H1 (cell line): ENCODE measurements around the gene PAX5. TPM values are rescaled to one million over a fixed set of nuclear protein-coding genes. Genes with fewer than 3 reads are reported as not detected.

Experiments used
- CHD2 ChIP-seq: IDR thresholded peaks from 2 replicates; pipeline ENCODE4 v1.6.1; 2012; ENCODE audit warnings: low read length, improper control_type of control experiment
- KDM1A ChIP-seq: fragments of 200-600, 300-600 bp; sonication (generic); IDR thresholded peaks from 2 replicates; pipeline ENCODE4 v1.7.1; 2016; ENCODE audit warnings: mild to moderate bottlenecking, low read length, borderline replicate concordance
- SAP30 ChIP-seq: fragments of 300-600 bp; sonication (generic); IDR thresholded peaks from 2 replicates; pipeline ENCODE4 v1.7.1; 2012; ENCODE audit warnings: low read length, moderate library complexity, mild to moderate bottlenecking, inconsistent platforms; ENCODE audit not compliant: insufficient read depth, insufficient replicate concordance
- SRF ChIP-seq: IDR thresholded peaks from 2 replicates; pipeline ENCODE4 v1.6.1; 2011; ENCODE audit warnings: mild to moderate bottlenecking, low read depth, low read length, moderate library complexity
- TBP ChIP-seq: IDR thresholded peaks from 2 replicates; pipeline ENCODE4 v1.6.1; 2011; ENCODE audit warnings: low read depth, low read length, improper control_type of control experiment
- polyA plus RNA-seq, 7 experiments: library from polyadenylated mRNA; depleted of rRNA in 3 of 7; stranded (reverse) in 5 of 7; unstranded in 2 of 7; fragments of >200 nt in 5 of 7; fragments of 200-250 nt in 2 of 7; gene quantifications; 1 replicate in 5 of 7; 2 replicates in 1 of 7; 4 replicates in 1 of 7; pipeline versions ENCODE4 v1.2.1 to v1.2.3, GENCODE V29; 2011 to 2013; ENCODE audit warnings: missing spikeins in 2 of 7, mixed read lengths in 2 of 7
- total RNA-seq: library from RNA; stranded (reverse); fragmentation: NEBNext Ultra II Directional; extraction: Animal tissue kit (Norgen Biotek cat#: 25700); gene quantifications from 2 replicates; pipeline ENCODE4 v1.2.1, GENCODE V29; 2021

Gene PAX5
- total and polyA plus RNA-seq, 2 of the 8 experiments (the other 6 are each of a cell fraction or from before 2014, with no cell fraction given): 0.29 to 0.43 TPM

DNA sequence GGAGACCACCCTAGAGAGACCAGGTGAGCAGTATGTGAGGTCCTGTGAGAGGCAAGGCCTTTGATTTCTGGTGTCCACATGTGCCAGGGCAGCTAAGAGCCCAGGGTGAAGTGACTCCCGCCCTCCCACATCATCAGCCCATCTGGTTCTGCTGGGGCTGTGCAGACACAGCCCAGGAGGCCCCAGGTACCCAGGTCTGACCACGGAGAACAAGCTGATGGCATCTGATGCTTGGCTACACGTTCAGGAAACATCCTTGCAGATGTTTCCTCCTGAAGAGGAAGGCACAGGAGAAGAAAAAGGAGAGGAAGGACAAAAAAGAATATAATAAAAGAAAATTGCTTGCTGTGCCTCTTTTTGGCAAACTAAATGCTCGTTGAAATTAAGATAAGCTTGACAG is 225.8 kb downstream of the PAX5 start (continued):
- no peak for TF ChIP-seq SRF
- no peak for TF ChIP-seq CHD2
- no peak for TF ChIP-seq KDM1A
- no peak for TF ChIP-seq SAP30
- no peak for TF ChIP-seq TBP
